ENCODE results near the gene PLLP.

Gene PLLP

GRCh38 chr16:57284209-57284951 is at the start of gene PLLP:
PLLP (minus strand) TSS chr16:57284672; CDS start chr16:57284540, 132 bp downstream.
- DNase-seq = no peak

- DNase-seq = no peak
These were observed 48.9 kb upstream of the PLLP start for GRCh38 chr16:57333402-57333801.

GRCh38 chr16:57331355-57331754 is 46.9 kb upstream of the PLLP start:
- no peak for DNase-seq

- no peak for DNase-seq
These were observed 45.4 kb upstream of the PLLP start for GRCh38 chr16:57329718-57330327.

GRCh38 chr16:57325458-57325857 is 41.0 kb upstream of the PLLP start:
- no peak for DNase-seq

- DNase-seq = no peak
These were observed 40.3 kb upstream of the PLLP start for GRCh38 chr16:57324749-57325148.

- no peak for DNase-seq
These were observed 35.2 kb upstream of the PLLP start for GRCh38 chr16:57319646-57320045.

- DNase-seq = no peak
These were observed 33.9 kb upstream of the PLLP start for GRCh38 chr16:57318240-57318970.

GRCh38 chr16:57316390-57317017 is 32.0 kb upstream of the PLLP start:
- no peak for DNase-seq

- no peak for DNase-seq
These were observed 30.9 kb upstream of the PLLP start for GRCh38 chr16:57315416-57315815.

GRCh38 chr16:57314161-57314785 is 29.8 kb upstream of the PLLP start:
- no peak for DNase-seq

- DNase-seq = no peak
These were observed 29.0 kb upstream of the PLLP start for GRCh38 chr16:57313509-57313908.

GRCh38 chr16:57310801-57311200 is 26.3 kb upstream of the PLLP start:
- no peak for DNase-seq

- no peak for DNase-seq
These were observed 23.6 kb upstream of the PLLP start for GRCh38 chr16:57308041-57308440.

GRCh38 chr16:57307365-57307764 is 22.9 kb upstream of the PLLP start:
- no peak for DNase-seq

GRCh38 chr16:57306676-57307341 is 22.3 kb upstream of the PLLP start:
- DNase-seq = no peak

GRCh38 chr16:57305159-57305811 is 20.8 kb upstream of the PLLP start:
- DNase-seq = no peak

- no peak for DNase-seq
These were observed 19.9 kb upstream of the PLLP start for GRCh38 chr16:57304169-57305061.

- no peak for DNase-seq
These were observed 19.4 kb upstream of the PLLP start for GRCh38 chr16:57303910-57304168.

GRCh38 chr16:57303021-57303909 is 18.8 kb upstream of the PLLP start:
- DNase-seq = no peak
